GM12878 (cell line): ENCODE measurements around the gene ART4.

Experiments used
- ATF3 ChIP-seq: IDR thresholded peaks from 2 replicates; pipeline ENCODE4 v1.6.1; 2011; ENCODE audit warnings: low read depth, mild to moderate bottlenecking, low read length, moderate library complexity, borderline replicate concordance; ENCODE audit errors: extremely low read depth
- CTCF ChIP-seq, 3 experiments: IDR thresholded peaks in 2 of 3; conservative IDR thresholded peaks in 1 of 3; 2 replicates each; pipeline ENCODE4 v1.5.1; 2011; ENCODE audit warnings: low read depth in 3 of 3, low read length in 3 of 3, mild to moderate bottlenecking in 3 of 3, control low read depth in 2 of 3, moderate library complexity in 2 of 3, inconsistent platforms in 1 of 3, mixed read lengths in 1 of 3; ENCODE audit not compliant: control insufficient read depth in 2 of 3, insufficient read depth in 1 of 3; ENCODE audit errors: extremely low read depth in 1 of 3
- EED ChIP-seq: sonication (generic); IDR thresholded peaks from 2 replicates; pipeline ENCODE4 v1.6.1; 2016; ENCODE audit warnings: antibody characterized with exemption, low read depth
- EP300 ChIP-seq, 2 experiments: fragments of 150-350 bp in 1 of 2; IDR thresholded peaks; 2 replicates each; pipeline ENCODE4 v1.6.1; 2011 to 2012; ENCODE audit warnings: low read depth in 2 of 2, low read length in 2 of 2, borderline replicate concordance in 1 of 2, improper control_type of control experiment in 1 of 2, inconsistent platforms in 1 of 2; ENCODE audit not compliant: control insufficient read depth in 1 of 2
- EZH2 ChIP-seq: IDR thresholded peaks from 2 replicates; pipeline ENCODE4 v1.6.1; 2012; ENCODE audit warnings: low read depth, mild to moderate bottlenecking, control low read depth, inconsistent platforms, low read length, borderline replicate concordance; ENCODE audit not compliant: control insufficient read depth
- HDAC6 ChIP-seq: fragments of 200-600 bp; sonication (generic); IDR thresholded peaks from one replicate; pipeline ENCODE4 v1.8.0; 2017; ENCODE audit warnings: antibody characterized with exemption; ENCODE audit not compliant: unreplicated experiment
- HSF1 ChIP-seq: fragments of 150-350 bp; IDR thresholded peaks from 2 replicates; pipeline ENCODE4 v1.6.1; 2014; ENCODE audit warnings: mild to moderate bottlenecking, low read depth, low read length
- JUND ChIP-seq: IDR thresholded peaks from 2 replicates; pipeline ENCODE4 v1.6.1; 2012; ENCODE audit warnings: low read depth, mild to moderate bottlenecking, low read length, improper control_type of control experiment, moderate library complexity
- MYC ChIP-seq: IDR thresholded peaks from 2 replicates; pipeline ENCODE4 v1.6.1; 2011; ENCODE audit warnings: mild to moderate bottlenecking, low read length, moderate library complexity, inconsistent platforms; ENCODE audit not compliant: insufficient read depth, insufficient replicate concordance, insufficient read length, severe bottlenecking
- NFIC ChIP-seq: IDR thresholded peaks from 2 replicates; pipeline ENCODE4 v1.6.1; 2012; ENCODE audit warnings: low read depth, mild to moderate bottlenecking, inconsistent platforms, low read length, moderate library complexity
- SMC3 ChIP-seq: IDR thresholded peaks from 2 replicates; pipeline ENCODE4 v1.6.1; 2011; ENCODE audit warnings: low read length, improper control_type of control experiment, borderline replicate concordance
- SP1 ChIP-seq: IDR thresholded peaks from one replicate; pipeline ENCODE4 v1.6.1; 2011; ENCODE audit warnings: low read depth, low read length
- SUZ12 ChIP-seq: fragments of 200-600 bp; sonication (generic); IDR thresholded peaks from one replicate; pipeline ENCODE4 v1.6.1; 2018; ENCODE audit warnings: antibody characterized with exemption, mild to moderate bottlenecking; ENCODE audit not compliant: unreplicated experiment

- TF ChIP-seq JUND (no peak), EZH2 (no peak), ATF3 (no peak), CTCF (IDR thresholded peaks at IDR 0.05 in 2 of 3, conservative IDR thresholded peaks at IDR 0.05 in 1 of 3; ENCODE audit: control insufficient read depth in 2 of 3, extremely low read depth in 1 of 3, insufficient read depth in 1 of 3, low read depth in 3 of 3, low read length in 3 of 3) (no peak), MYC (no peak), EED (no peak), EP300 (IDR thresholded peaks at IDR 0.05; ENCODE audit: borderline replicate concordance in 1 of 2, control insufficient read depth in 1 of 2, low read depth in 2 of 2, low read length in 2 of 2) (no peak), SP1 (no peak), SUZ12 (no peak), NFIC (no peak), HSF1 (no peak), HDAC6 (no peak), SMC3 (no peak)
These were observed 42.9 kb upstream of the ART4 start for GRCh38 chr12:14886271-14886670.
